RWPE2 (cell line): ENCODE results near the gene CXCL3.

ENCODE experiments used
- ATAC-seq: fragments of 200-7000 bp; cut with Tn5 transposase; 3 replicates; pipeline ENCODE4 v1.9.1; 2021; ENCODE audit warnings: low read depth
- DNase-seq: peaks from one replicate; pipeline ENCODE4 v3.0.0-alpha.2; 2020; ENCODE audit warnings: low spot score
- H3K27ac ChIP-seq: fragments of 450-650 bp; 2 replicates; pipeline ENCODE4 v1.5.1; 2017; ENCODE audit warnings: mild to moderate bottlenecking; ENCODE audit not compliant: poor library complexity, severe bottlenecking
- H3K27me3 ChIP-seq: fragments of 250-450 bp; sonication (Bioruptor Pico); 2 replicates; pipeline ENCODE4 v1.5.1; 2021; ENCODE audit warnings: mild to moderate bottlenecking, moderate library complexity; ENCODE audit not compliant: insufficient read depth, poor library complexity, severe bottlenecking
- H3K36me3 ChIP-seq: fragments of 250-450 bp; sonication (Bioruptor Pico); 2 replicates; pipeline ENCODE4 v1.5.1; 2020; ENCODE audit warnings: low read depth, mild to moderate bottlenecking, moderate library complexity
- H3K4me1 ChIP-seq: fragments of 250-450 bp; sonication (Bioruptor Pico); 2 replicates; pipeline ENCODE4 v1.5.1; 2021; ENCODE audit warnings: mild to moderate bottlenecking, moderate library complexity; ENCODE audit not compliant: insufficient read depth, poor library complexity, severe bottlenecking
- H3K4me3 ChIP-seq: fragments of 250-450 bp; sonication (Bioruptor Pico); 2 replicates; pipeline ENCODE4 v1.5.1; 2021; ENCODE audit warnings: mild to moderate bottlenecking, moderate library complexity; ENCODE audit not compliant: severe bottlenecking
- H3K9me3 ChIP-seq: fragments of 250-450 bp; sonication (Bioruptor Pico); 2 replicates; pipeline ENCODE4 v1.5.1; 2021; ENCODE audit warnings: mild to moderate bottlenecking, moderate library complexity; ENCODE audit not compliant: severe bottlenecking
- CTCF ChIP-seq: fragments of 450-650 bp; IDR thresholded peaks from one replicate; pipeline ENCODE4 v1.5.1; 2017; ENCODE audit warnings: mild to moderate bottlenecking, moderate library complexity; ENCODE audit not compliant: poor library complexity, severe bottlenecking

The CXCL3 gene

GRCh38 chr4:74039315-74039763, 850 bp upstream of the CXCL3 start:
- TF ChIP-seq CTCF, result no peak
- Histone ChIP-seq H3K4me1 (peaks cover 21% of the 10 kb centered on the region), H3K27ac (peak overlapping the region; percentile 90), H3K36me3 (peaks cover 20% of the 10 kb centered on the region), H3K27me3 (no peaks in the 10 kb centered on the region), H3K4me3 (peak overlapping the region; percentile 77), H3K9me3 (no peaks in the 10 kb centered on the region)
- ATAC-seq (peak; percentile 28), DNase-seq (no peak)

GRCh38 chr4:74038086-74038424, 434 bp downstream of the CXCL3 start:
- no peak for TF ChIP-seq CTCF
- peak overlapping the region; percentile 77 for H3K4me3 ChIP-seq
- peak overlapping the region; percentile 90 for H3K27ac ChIP-seq
- DNase-seq (no peak), ATAC-seq (no peak)
- peaks cover 26% of the 10 kb centered on the region for H3K4me1 ChIP-seq
- no peaks in the 10 kb centered on the region for H3K9me3 ChIP-seq
- peaks cover 20% of the 10 kb centered on the region for H3K36me3 ChIP-seq
- H3K27me3 ChIP-seq, result no peaks in the 10 kb centered on the region

GRCh38 chr4:74037076-74037955, 1.2 kb downstream of the CXCL3 start:
- peaks cover 33% of the 10 kb centered on the region for H3K4me1 ChIP-seq
- peak overlapping the region; percentile 90 for H3K27ac ChIP-seq
- no peak for TF ChIP-seq CTCF
- peak overlapping the region; percentile 77 for H3K4me3 ChIP-seq
- no peaks in the 10 kb centered on the region for H3K9me3 ChIP-seq
- peaks cover 20% of the 10 kb centered on the region for H3K36me3 ChIP-seq
- ATAC-seq (no peak), DNase-seq (no peak)
- H3K27me3 ChIP-seq, result no peaks in the 10 kb centered on the region

- peak; percentile 84 for ATAC-seq
- H3K4me1 ChIP-seq, result peaks cover 48% of the 10 kb centered on the region
- peaks cover 20% of the 10 kb centered on the region for H3K36me3 ChIP-seq
- DNase-seq, result no peak
- H3K27me3 ChIP-seq, result no peaks in the 10 kb centered on the region
- H3K9me3 ChIP-seq, result no peaks in the 10 kb centered on the region
- no peak overlapping the region for H3K4me3 ChIP-seq
- no peak for TF ChIP-seq CTCF
- H3K27ac ChIP-seq, result peak overlapping the region; percentile 90
These were observed 4.8 kb downstream of the CXCL3 start for GRCh38 chr4:74033739-74034138.

- peaks cover 48% of the 10 kb centered on the region for H3K4me1 ChIP-seq
- peaks cover 12% of the 10 kb centered on the region for H3K36me3 ChIP-seq
- ATAC-seq (no peak), DNase-seq (no peak)
- H3K27ac ChIP-seq, result peak overlapping the region; percentile 90
- H3K9me3 ChIP-seq, result peaks cover 2% of the 10 kb centered on the region
- H3K27me3 ChIP-seq, result no peaks in the 10 kb centered on the region
- H3K4me3 ChIP-seq, result no peak overlapping the region
- TF ChIP-seq CTCF, result no peak
These were observed 6.4 kb downstream of the CXCL3 start for GRCh38 chr4:74032064-74032463.
